Measurements from ENCODE around the gene NECAB3.
"Not testable (repeated sequence)": the region's sequence is repeated elsewhere in the genome, so short reads cannot be mapped to it uniquely, and the experiment has no call there.

NECAB3 gene

DNA sequence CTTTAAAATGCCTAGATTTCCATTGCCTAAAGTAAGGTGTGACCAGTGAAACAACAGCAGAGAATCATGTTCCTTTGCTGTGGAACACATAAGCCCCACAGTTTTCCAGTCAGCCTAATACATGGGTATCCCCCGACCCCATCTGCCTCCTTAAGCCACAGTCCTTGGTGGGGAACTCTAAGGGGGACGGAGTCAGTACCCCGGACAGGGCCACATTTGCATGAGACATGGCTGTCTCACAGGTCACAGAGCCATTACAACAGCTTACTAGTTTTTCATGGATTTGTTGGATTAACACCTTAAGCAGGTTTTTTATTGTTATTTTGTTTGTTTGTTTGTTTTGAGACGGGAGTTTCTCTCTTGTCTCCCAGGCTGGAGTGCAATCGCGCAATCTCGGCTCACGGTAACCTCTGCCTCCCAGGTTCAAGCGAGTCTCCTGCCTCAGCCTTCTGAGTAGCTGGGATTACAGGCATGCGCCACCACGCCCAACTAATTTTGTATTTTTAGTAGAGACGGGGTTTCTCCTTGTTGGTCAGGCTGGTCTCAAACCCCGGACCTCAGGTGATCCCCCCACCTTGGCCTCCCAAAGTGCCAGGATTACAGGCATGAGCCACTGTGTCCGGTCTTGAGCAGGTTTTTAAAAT is 27.1 kb downstream of the NECAB3 start:
- H3K79me2 ChIP-seq (ENCODE audit: control insufficient read depth, insufficient read depth, low read length, unreplicated experiment); H3K27ac ChIP-seq (ENCODE audit: low read depth, low read length): not testable (repeated sequence)

DNA sequence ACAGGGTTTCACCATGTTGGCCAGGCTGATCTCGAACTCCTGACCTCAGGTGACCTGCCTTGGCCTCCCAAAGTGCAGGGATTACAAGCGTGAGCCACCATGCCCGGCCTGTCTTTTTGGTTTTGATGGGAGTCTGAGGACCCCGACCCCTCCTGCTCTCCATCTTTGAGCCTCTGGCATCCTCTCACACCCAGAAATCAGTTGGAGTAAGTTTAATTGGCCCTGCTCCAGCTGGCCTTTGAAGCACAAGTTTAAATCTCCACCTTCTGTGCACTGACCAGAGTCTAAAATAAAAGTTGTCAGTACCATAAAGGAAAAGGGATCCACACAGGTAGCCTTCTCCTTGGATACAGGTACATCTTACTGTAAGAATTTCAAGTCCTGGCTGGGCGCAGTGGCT is 28.0 kb downstream of the NECAB3 start:
- peaks cover 11% of the 10 kb centered on the region for H3K36me3 ChIP-seq (ENCODE audit: insufficient read depth, low read length)
- H3K4me3 ChIP-seq (ENCODE audit: low read depth, low read length), result no peak overlapping the region
- no peak overlapping the region for H2AFZ ChIP-seq (ENCODE audit: low read length, unreplicated experiment)
- H3K27ac ChIP-seq (ENCODE audit: low read depth, low read length), result no peak overlapping the region
- no peaks in the 10 kb centered on the region for H3K27me3 ChIP-seq (ENCODE audit: insufficient read depth, low read length)
- H3K79me2 ChIP-seq (ENCODE audit: control insufficient read depth, insufficient read depth, low read length, unreplicated experiment), result no peaks in the 10 kb centered on the region
- peaks cover 21% of the 10 kb centered on the region for H3K4me1 ChIP-seq (ENCODE audit: control insufficient read depth, insufficient read depth, low read length, unreplicated experiment)

More for the DNA sequence above, 27.1 kb downstream of the NECAB3 start:
- H3K27me3 ChIP-seq (ENCODE audit: insufficient read depth, low read length); H3K4me3 ChIP-seq (ENCODE audit: low read depth, low read length); H2AFZ ChIP-seq (ENCODE audit: low read length, unreplicated experiment): not testable (repeated sequence)
- Histone ChIP-seq H3K36me3 (ENCODE audit: insufficient read depth, low read length) (peaks cover 11% of the 10 kb centered on the region), H3K4me1 (ENCODE audit: control insufficient read depth, insufficient read depth, low read length, unreplicated experiment) (peaks cover 21% of the 10 kb centered on the region)

DNA sequence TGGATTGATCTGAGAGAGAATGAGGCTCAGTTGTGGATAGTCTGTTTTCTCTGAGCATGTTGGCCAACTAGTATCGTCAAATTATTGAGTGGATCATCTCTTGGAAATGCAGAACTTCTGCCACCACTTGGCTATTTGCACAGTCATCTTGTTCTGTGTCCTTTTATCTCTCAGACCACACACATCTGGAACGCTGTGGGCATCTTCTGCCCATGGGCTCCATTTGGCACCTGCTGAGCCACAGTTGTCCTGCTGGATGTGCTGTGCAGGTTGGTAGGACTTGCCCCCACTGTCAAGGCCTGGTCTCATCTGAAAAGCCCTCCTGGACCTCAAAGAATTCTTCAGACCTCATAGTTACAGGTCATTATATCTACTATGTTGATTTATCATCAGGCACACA is 28.8 kb downstream of the NECAB3 start:
- Histone ChIP-seq H3K36me3 (ENCODE audit: insufficient read depth, low read length) (peaks cover 11% of the 10 kb centered on the region), H3K27ac (ENCODE audit: low read depth, low read length) (no peak overlapping the region), H3K4me1 (ENCODE audit: control insufficient read depth, insufficient read depth, low read length, unreplicated experiment) (peaks cover 21% of the 10 kb centered on the region), H3K4me3 (ENCODE audit: low read depth, low read length) (no peak overlapping the region), H3K79me2 (ENCODE audit: control insufficient read depth, insufficient read depth, low read length, unreplicated experiment) (no peaks in the 10 kb centered on the region), H3K27me3 (ENCODE audit: insufficient read depth, low read length) (no peaks in the 10 kb centered on the region), H2AFZ (ENCODE audit: low read length, unreplicated experiment) (no peak overlapping the region)

DNA sequence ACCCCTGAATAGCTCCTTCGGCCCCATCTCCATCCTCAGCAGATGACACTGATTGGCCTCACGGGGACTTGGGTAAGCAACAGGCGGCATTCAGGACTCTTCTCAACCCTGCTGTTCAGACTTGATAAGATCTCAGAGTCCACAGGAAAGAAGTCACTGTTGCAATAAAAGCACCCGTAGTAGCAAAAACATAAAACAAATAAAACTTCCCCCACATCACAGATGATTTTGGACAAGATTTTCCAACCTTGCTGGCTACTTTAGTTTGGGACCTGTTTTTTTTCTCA is 29.2 kb downstream of the NECAB3 start:
- Histone ChIP-seq H3K27ac (ENCODE audit: low read depth, low read length) (no peak overlapping the region), H3K27me3 (ENCODE audit: insufficient read depth, low read length) (no peaks in the 10 kb centered on the region), H3K79me2 (ENCODE audit: control insufficient read depth, insufficient read depth, low read length, unreplicated experiment) (no peaks in the 10 kb centered on the region), H3K4me3 (ENCODE audit: low read depth, low read length) (no peak overlapping the region), H2AFZ (ENCODE audit: low read length, unreplicated experiment) (no peak overlapping the region), H3K4me1 (ENCODE audit: control insufficient read depth, insufficient read depth, low read length, unreplicated experiment) (peaks cover 21% of the 10 kb centered on the region), H3K36me3 (ENCODE audit: insufficient read depth, low read length) (peaks cover 11% of the 10 kb centered on the region)

DNA sequence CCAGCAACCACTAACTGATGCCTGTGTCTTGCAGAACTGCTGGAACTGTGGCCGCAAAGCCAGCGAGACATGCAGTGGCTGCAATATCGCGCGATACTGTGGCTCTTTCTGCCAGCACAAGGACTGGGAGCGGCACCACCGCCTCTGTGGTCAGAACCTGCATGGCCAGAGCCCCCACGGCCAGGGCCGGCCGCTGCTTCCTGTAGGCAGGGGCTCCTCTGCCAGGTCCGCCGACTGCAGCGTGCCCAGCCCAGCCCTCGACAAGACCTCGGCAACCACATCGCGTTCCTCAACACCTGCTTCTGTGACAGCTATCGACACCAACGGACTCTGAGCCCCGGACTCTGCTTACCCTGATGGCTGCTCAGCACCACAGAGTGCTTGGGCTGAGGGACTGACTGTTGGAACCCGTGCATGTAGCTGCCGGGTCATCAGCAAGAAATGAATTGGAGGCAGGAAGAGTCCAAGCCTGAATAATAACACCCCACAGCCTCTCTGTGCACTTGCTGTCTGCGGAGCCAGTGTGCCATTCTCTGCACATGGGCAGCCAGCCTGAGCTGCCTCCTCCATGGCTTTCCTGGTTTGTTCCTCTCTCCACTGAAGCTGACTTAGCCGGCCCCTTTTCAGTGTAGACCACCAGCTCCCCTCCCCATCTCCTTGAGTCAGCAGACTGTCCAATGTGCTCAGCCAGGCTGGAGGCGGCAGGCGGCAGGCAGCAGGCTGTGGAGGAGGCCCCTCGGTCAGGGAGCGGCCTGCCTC is 29.7 kb downstream of the NECAB3 start:
- Histone ChIP-seq H3K79me2 (ENCODE audit: control insufficient read depth, insufficient read depth, low read length, unreplicated experiment) (no peaks in the 10 kb centered on the region), H3K36me3 (ENCODE audit: insufficient read depth, low read length) (peaks cover 11% of the 10 kb centered on the region), H3K4me3 (ENCODE audit: low read depth, low read length) (no peak overlapping the region), H3K27ac (ENCODE audit: low read depth, low read length) (no peak overlapping the region), H3K4me1 (ENCODE audit: control insufficient read depth, insufficient read depth, low read length, unreplicated experiment) (peaks cover 21% of the 10 kb centered on the region), H3K27me3 (ENCODE audit: insufficient read depth, low read length) (no peaks in the 10 kb centered on the region), H2AFZ (ENCODE audit: low read length, unreplicated experiment) (no peak overlapping the region)

DNA sequence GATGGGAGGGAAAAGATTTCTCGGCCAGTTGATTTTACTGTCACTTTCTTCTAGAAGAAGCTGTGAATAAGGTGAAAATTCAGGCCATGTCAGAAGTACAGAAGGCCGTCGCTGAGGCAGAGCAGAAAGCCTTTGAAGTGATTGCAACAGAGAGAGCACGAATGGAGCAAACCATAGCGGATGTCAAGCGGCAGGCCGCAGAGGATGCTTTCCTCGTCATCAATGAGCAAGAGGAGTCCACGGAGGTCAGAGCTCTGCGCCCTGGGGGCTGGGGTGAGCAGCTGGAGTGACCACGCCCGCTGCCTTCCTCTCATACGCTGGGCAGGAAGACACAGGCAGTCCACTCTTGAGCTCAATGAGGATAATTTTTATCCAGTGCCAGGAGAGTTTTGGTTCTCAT is 33.9 kb downstream of the NECAB3 start:
- no peaks in the 10 kb centered on the region for H3K27me3 ChIP-seq (ENCODE audit: insufficient read depth, low read length)
- no peaks in the 10 kb centered on the region for H3K4me1 ChIP-seq (ENCODE audit: control insufficient read depth, insufficient read depth, low read length, unreplicated experiment)
- no peak overlapping the region for H2AFZ ChIP-seq (ENCODE audit: low read length, unreplicated experiment)
- H3K79me2 ChIP-seq (ENCODE audit: control insufficient read depth, insufficient read depth, low read length, unreplicated experiment), result no peaks in the 10 kb centered on the region
- no peak overlapping the region for H3K4me3 ChIP-seq (ENCODE audit: low read depth, low read length)
- H3K36me3 ChIP-seq (ENCODE audit: insufficient read depth, low read length), result peaks cover 5% of the 10 kb centered on the region
- no peak overlapping the region for H3K27ac ChIP-seq (ENCODE audit: low read depth, low read length)

DNA sequence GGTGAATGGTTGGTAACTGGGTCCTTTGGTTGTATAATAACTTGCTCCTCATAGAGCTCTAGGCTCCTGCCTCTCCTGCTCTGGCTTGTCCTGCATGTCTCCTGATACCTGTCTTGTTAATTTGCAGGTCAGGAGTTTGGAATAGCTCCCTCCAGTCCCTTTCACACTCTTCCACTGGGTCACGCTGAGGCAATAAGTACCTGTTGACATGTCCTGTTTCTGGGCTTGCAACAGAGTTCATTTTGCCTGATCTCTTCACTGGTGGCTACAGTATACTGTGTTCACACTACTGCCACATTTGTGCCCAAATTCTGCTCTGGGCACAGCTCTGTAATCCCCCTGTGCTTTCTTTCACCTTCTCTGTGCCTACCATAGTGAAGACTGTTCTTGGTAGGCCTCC is 37.5 kb downstream of the NECAB3 start:
- H3K4me3 ChIP-seq (ENCODE audit: low read depth, low read length), result no peak overlapping the region
- H3K79me2 ChIP-seq (ENCODE audit: control insufficient read depth, insufficient read depth, low read length, unreplicated experiment), result no peaks in the 10 kb centered on the region
- no peaks in the 10 kb centered on the region for H3K27me3 ChIP-seq (ENCODE audit: insufficient read depth, low read length)
- H3K4me1 ChIP-seq (ENCODE audit: control insufficient read depth, insufficient read depth, low read length, unreplicated experiment), result no peaks in the 10 kb centered on the region
- no peaks in the 10 kb centered on the region for H3K36me3 ChIP-seq (ENCODE audit: insufficient read depth, low read length)
- H2AFZ ChIP-seq (ENCODE audit: low read length, unreplicated experiment), result no peak overlapping the region
- H3K27ac ChIP-seq (ENCODE audit: low read depth, low read length), result no peak overlapping the region

DNA sequence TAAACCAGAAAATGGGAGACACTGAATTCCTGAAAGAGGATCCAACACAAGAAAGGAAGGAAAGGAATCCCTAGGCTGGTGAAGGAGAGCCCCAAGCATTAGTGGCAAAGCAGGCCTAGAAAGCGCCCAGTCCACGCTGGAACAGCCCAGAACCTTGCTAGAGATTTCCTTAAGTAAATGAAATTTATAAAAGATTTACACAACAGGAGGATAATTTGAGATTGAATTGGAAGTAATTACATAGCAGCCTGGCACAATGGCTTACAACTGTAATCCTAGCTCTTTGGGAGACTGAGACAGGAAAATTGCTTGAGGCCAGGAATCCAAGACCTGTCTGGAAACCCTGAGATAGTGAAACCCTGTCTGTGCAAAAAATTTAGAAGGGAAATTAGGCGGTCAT is 38.9 kb downstream of the NECAB3 start:
- Histone ChIP-seq H2AFZ (ENCODE audit: low read length, unreplicated experiment) (no peak overlapping the region), H3K4me1 (ENCODE audit: control insufficient read depth, insufficient read depth, low read length, unreplicated experiment) (no peaks in the 10 kb centered on the region), H3K79me2 (ENCODE audit: control insufficient read depth, insufficient read depth, low read length, unreplicated experiment) (no peaks in the 10 kb centered on the region), H3K27me3 (ENCODE audit: insufficient read depth, low read length) (no peaks in the 10 kb centered on the region), H3K36me3 (ENCODE audit: insufficient read depth, low read length) (no peaks in the 10 kb centered on the region), H3K4me3 (ENCODE audit: low read depth, low read length) (no peak overlapping the region), H3K27ac (ENCODE audit: low read depth, low read length) (no peak overlapping the region)

DNA sequence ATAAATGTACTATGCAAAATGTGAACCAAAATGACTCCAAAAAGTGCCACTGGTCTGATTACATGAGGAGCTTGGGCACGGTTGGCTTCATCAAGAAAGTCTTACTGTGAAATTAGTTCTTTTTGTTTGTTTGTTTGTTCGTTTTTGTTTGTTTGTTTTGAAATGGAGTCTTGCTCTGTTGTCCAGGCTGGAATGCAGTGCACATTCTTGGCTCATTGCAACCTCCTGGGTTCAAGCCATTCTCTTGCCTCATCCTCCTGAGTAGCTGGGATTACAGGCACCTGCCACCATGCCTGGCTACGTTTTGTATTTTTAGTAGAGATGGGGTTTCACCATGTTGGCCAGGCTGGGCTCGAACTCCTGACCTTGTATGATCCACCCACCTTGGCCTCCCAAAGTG is 42.3 kb downstream of the NECAB3 start:
- not testable (repeated sequence) for H3K36me3 ChIP-seq (ENCODE audit: insufficient read depth, low read length); H3K27me3 ChIP-seq (ENCODE audit: insufficient read depth, low read length); H3K79me2 ChIP-seq (ENCODE audit: control insufficient read depth, insufficient read depth, low read length, unreplicated experiment); H2AFZ ChIP-seq (ENCODE audit: low read length, unreplicated experiment); H3K4me1 ChIP-seq (ENCODE audit: control insufficient read depth, insufficient read depth, low read length, unreplicated experiment); H3K27ac ChIP-seq (ENCODE audit: low read depth, low read length); H3K4me3 ChIP-seq (ENCODE audit: low read depth, low read length)

DNA sequence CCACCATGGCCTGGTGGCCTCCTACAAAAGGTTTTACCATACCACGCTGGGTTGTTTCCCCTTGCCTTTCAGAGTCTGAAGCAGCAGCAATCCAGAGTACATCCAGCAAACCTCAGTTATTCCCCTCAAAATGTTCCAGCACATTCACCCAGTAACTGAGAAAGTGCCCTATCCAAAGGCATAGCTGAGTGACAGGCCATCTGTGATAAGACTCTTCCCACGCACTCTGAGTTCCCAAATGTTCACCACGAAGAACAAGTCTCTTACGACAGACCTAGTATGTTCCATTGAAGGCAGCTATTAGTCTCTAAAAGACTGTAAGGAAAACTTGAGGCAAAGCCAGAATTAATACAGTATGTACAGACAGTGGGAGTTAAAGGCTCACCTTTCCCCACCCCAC is 43.7 kb downstream of the NECAB3 start:
- Histone ChIP-seq H2AFZ (ENCODE audit: low read length, unreplicated experiment) (no peak overlapping the region), H3K79me2 (ENCODE audit: control insufficient read depth, insufficient read depth, low read length, unreplicated experiment) (no peaks in the 10 kb centered on the region), H3K27me3 (ENCODE audit: insufficient read depth, low read length) (no peaks in the 10 kb centered on the region), H3K4me3 (ENCODE audit: low read depth, low read length) (no peak overlapping the region), H3K36me3 (ENCODE audit: insufficient read depth, low read length) (peaks cover 7% of the 10 kb centered on the region; the same call in 1 of the 2 replicates), H3K27ac (ENCODE audit: low read depth, low read length) (no peak overlapping the region), H3K4me1 (ENCODE audit: control insufficient read depth, insufficient read depth, low read length, unreplicated experiment) (no peaks in the 10 kb centered on the region)

DNA sequence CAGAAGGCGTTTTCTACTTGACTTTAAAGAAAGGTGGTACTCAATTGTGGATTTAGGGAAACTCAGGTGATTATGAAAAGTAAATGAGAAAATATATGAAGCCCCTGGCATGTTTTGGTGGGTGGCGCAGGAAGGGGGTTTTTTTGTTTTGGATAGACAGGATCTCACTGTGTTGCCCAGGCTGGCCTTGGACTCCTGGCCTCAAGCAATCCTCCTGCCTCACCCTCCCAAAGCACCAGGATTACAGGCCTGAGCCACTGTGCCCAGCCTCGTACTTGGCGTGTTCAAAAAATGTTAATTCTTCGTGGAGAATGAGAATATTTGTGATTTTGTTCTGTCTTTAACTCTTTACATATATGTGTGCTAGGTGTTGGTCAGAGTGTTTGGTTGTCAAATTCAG is 44.2 kb downstream of the NECAB3 start:
- H3K36me3 ChIP-seq (ENCODE audit: insufficient read depth, low read length), result peaks cover 7% of the 10 kb centered on the region; the same call in 1 of the 2 replicates

More for the DNA sequence above, 44.2 kb downstream of the NECAB3 start:
- no peaks in the 10 kb centered on the region for H3K79me2 ChIP-seq (ENCODE audit: control insufficient read depth, insufficient read depth, low read length, unreplicated experiment)
- H3K4me3 ChIP-seq (ENCODE audit: low read depth, low read length), result no peak overlapping the region
- H3K27me3 ChIP-seq (ENCODE audit: insufficient read depth, low read length), result no peaks in the 10 kb centered on the region
- no peaks in the 10 kb centered on the region for H3K4me1 ChIP-seq (ENCODE audit: control insufficient read depth, insufficient read depth, low read length, unreplicated experiment)
- H2AFZ ChIP-seq (ENCODE audit: low read length, unreplicated experiment), result no peak overlapping the region
- H3K27ac ChIP-seq (ENCODE audit: low read depth, low read length), result no peak overlapping the region

Measured in ACC112 (cell line).